Panc1 (cell line): ENCODE results near the gene ZNF235. TPM values are rescaled to one million over a fixed set of nuclear protein-coding genes. Genes with fewer than 3 reads are reported as not detected.

Source experiments
- ATAC-seq: fragments of 200-7000 bp; cut with Tn5 transposase; 2 replicates; pipeline ENCODE4 v1.9.1; 2020; ENCODE audit warnings: mild to moderate bottlenecking, moderate library complexity
- BruUV-seq: library from RNA; stranded (reverse); fragments of 400-500 nt; replicated peaks from 2 replicates; lab custom pipeline; 2021; lab: Mats Ljungman, UMichigan
- CTCF ChIA-PET: fragments of 300-600 bp; sonication (Branson Sonifier 250); formaldehyde crosslinking; loops from one replicate; lab custom pipeline; 2022; ENCODE audit warnings: antibody characterized with exemption; lab: Charles Lee
- POLR2A ChIA-PET: fragments of 300-600 bp; sonication (Branson Sonifier 250); formaldehyde crosslinking; loops from one replicate; lab custom pipeline; 2022; ENCODE audit warnings: antibody characterized with exemption; lab: Charles Lee
- DNase-seq: peaks from one replicate; pipeline ENCODE4 v3.0.0-alpha.2; 2010; ENCODE audit warnings: low read depth, low spot score
- H3K27ac ChIP-seq: 2 replicates; pipeline ENCODE4 v1.5.1; 2011; ENCODE audit warnings: mild to moderate bottlenecking, low read length, inconsistent platforms
- H3K27me3 ChIP-seq: fragments of 200-500 bp; sonication (Bioruptor generic); 2 replicates; pipeline ENCODE4 v1.6.0; 2014; ENCODE audit warnings: low read length, inconsistent platforms; ENCODE audit not compliant: control insufficient read depth, insufficient read depth
- H3K36me3 ChIP-seq: fragments of 200-500 bp; sonication (Bioruptor generic); 2 replicates; pipeline ENCODE4 v1.5.1; 2014; ENCODE audit warnings: inconsistent platforms, mild to moderate bottlenecking, low read length, moderate library complexity; ENCODE audit not compliant: control insufficient read depth, insufficient read depth
- H3K4me1 ChIP-seq: 2 replicates; pipeline ENCODE4 v1.5.1; 2011; ENCODE audit warnings: inconsistent platforms, mild to moderate bottlenecking, low read length, moderate library complexity; ENCODE audit not compliant: control insufficient read depth, insufficient read depth
- H3K4me3 ChIP-seq, 2 experiments: 2 replicates each; pipeline ENCODE4 v1.5.1; 2011 to 2012; ENCODE audit warnings: low read depth in 2 of 2, low read length in 2 of 2, mild to moderate bottlenecking in 2 of 2, inconsistent platforms in 1 of 2, moderate library complexity in 1 of 2
- H3K9me3 ChIP-seq: fragments of 200-500 bp; sonication (Bioruptor generic); 2 replicates; pipeline ENCODE4 v1.5.1; 2014; ENCODE audit warnings: low read depth, mild to moderate bottlenecking, inconsistent platforms, low read length, moderate library complexity; ENCODE audit not compliant: control insufficient read depth, insufficient read depth
- CTCF ChIP-seq: fragments of 450-650 bp; IDR thresholded peaks from 2 replicates; pipeline ENCODE4 v1.5.1; 2017; ENCODE audit warnings: mild to moderate bottlenecking
- POLR2AphosphoS5 ChIP-seq: IDR thresholded peaks from 2 replicates; pipeline ENCODE4 v1.6.1; 2012; ENCODE audit warnings: mild to moderate bottlenecking, low read depth, low read length, moderate library complexity
- SIN3A ChIP-seq: IDR thresholded peaks from 2 replicates; pipeline ENCODE4 v1.6.1; 2012; ENCODE audit warnings: low read depth, mild to moderate bottlenecking, low read length, moderate library complexity, borderline replicate concordance; ENCODE audit not compliant: insufficient read depth
- TCF7L2 ChIP-seq: IDR thresholded peaks from 2 replicates; pipeline ENCODE4 v1.6.1; 2011; ENCODE audit warnings: mild to moderate bottlenecking, low read depth, low read length, inconsistent platforms
- in situ Hi-C: cut with HindIII; loops from 2 replicates; pipeline ENCODE4 v1.10.0; 2016; ENCODE audit warnings: low sequenced_read_pairs, low pct_unique_long_range_greater_than_20kb
- intact Hi-C: fragments of 100-400 bp; cut with micrococcal nuclease; formaldehyde crosslinking; loops from one replicate; pipeline ENCODE4 v1.10.0; 2022; ENCODE audit not compliant: unreplicated experiment
- total RNA-seq: library from RNA; stranded (reverse); gene quantifications from one replicate; pipeline ENCODE4 v1.2.1, GENCODE V29; 2021; ENCODE audit not compliant: unreplicated experiment
- TF ChIP-seq, protein P1 (sequence below), 2 experiments: IDR thresholded peaks; 2 replicates each; pipeline ENCODE4 v1.6.1; 2011 to 2012; ENCODE audit warnings: low read depth in 2 of 2, control low read depth in 1 of 2, low read length in 1 of 2, mild to moderate bottlenecking in 1 of 2, moderate library complexity in 1 of 2; ENCODE audit not compliant: insufficient read depth in 1 of 2

ZNF235 gene
- total RNA-seq, 1 experiment from 2014 or later: 5.1 TPM

GRCh38 chr19:44345959-44346358 lies 41.1 kb upstream of the ZNF235 start:
- ChIA-PET CTCF (no interaction called here), POLR2A (no interaction called here)
- H3K4me3 ChIP-seq: no peak overlapping the region
- TF ChIP-seq TCF7L2 (no peak), CTCF (no peak), SIN3A (no peak), POLR2AphosphoS5 (no peak)
- TF ChIP-seq, protein P1, sequence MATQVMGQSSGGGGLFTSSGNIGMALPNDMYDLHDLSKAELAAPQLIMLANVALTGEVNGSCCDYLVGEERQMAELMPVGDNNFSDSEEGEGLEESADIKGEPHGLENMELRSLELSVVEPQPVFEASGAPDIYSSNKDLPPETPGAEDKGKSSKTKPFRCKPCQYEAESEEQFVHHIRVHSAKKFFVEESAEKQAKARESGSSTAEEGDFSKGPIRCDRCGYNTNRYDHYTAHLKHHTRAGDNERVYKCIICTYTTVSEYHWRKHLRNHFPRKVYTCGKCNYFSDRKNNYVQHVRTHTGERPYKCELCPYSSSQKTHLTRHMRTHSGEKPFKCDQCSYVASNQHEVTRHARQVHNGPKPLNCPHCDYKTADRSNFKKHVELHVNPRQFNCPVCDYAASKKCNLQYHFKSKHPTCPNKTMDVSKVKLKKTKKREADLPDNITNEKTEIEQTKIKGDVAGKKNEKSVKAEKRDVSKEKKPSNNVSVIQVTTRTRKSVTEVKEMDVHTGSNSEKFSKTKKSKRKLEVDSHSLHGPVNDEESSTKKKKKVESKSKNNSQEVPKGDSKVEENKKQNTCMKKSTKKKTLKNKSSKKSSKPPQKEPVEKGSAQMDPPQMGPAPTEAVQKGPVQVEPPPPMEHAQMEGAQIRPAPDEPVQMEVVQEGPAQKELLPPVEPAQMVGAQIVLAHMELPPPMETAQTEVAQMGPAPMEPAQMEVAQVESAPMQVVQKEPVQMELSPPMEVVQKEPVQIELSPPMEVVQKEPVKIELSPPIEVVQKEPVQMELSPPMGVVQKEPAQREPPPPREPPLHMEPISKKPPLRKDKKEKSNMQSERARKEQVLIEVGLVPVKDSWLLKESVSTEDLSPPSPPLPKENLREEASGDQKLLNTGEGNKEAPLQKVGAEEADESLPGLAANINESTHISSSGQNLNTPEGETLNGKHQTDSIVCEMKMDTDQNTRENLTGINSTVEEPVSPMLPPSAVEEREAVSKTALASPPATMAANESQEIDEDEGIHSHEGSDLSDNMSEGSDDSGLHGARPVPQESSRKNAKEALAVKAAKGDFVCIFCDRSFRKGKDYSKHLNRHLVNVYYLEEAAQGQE (IDR thresholded peaks at IDR 0.05; ENCODE audit: insufficient read depth in 1 of 2, low read depth in 2 of 2, low read length in 1 of 2): no peak
- DNase-seq (no peak), ATAC-seq (no peak)
- intact Hi-C loops: no loop called here
- in situ Hi-C loops: no loop called here
- peaks cover 23% of the 10 kb centered on the region; the same call in 1 of the 2 replicates for H3K9me3 ChIP-seq
- no TSS peak for BruUV-seq
- H3K36me3 ChIP-seq: no peaks in the 10 kb centered on the region; the same call in 1 of the 2 replicates
- no peaks in the 10 kb centered on the region for H3K27me3 ChIP-seq
- no peak overlapping the region for H3K27ac ChIP-seq
- H3K4me1 ChIP-seq: no peaks in the 10 kb centered on the region

GRCh38 chr19:44344255-44344654 lies 39.4 kb upstream of the ZNF235 start:
- Histone ChIP-seq H3K9me3 (peaks cover 10% of the 10 kb centered on the region; the same call in 1 of the 2 replicates), H3K27ac (no peak overlapping the region), H3K4me1 (no peaks in the 10 kb centered on the region), H3K4me3 (no peak overlapping the region), H3K27me3 (no peaks in the 10 kb centered on the region), H3K36me3 (no peaks in the 10 kb centered on the region; the same call in 1 of the 2 replicates)
- ATAC-seq (no peak), DNase-seq (no peak)
- TF ChIP-seq TCF7L2 (no peak), CTCF (no peak), POLR2AphosphoS5 (no peak), SIN3A (no peak)
- TF ChIP-seq, protein P1 (IDR thresholded peaks at IDR 0.05; ENCODE audit: insufficient read depth in 1 of 2, low read depth in 2 of 2, low read length in 1 of 2): no peak
- no TSS peak for BruUV-seq
- ChIA-PET CTCF (no interaction called here), POLR2A (no interaction called here)
- intact Hi-C loops: no loop called here
- in situ Hi-C loops: no loop called here
